Heart left ventricle (tissue), 16 donors: ENCODE measurements around the gene SPIN1. TPM values are rescaled to one million over a fixed set of nuclear protein-coding genes. Genes with fewer than 3 reads are reported as not detected.

Experiments
- ATAC-seq, 4 donors: fragments of 200-7000 bp; cut with Tn5 transposase; one replicate each; pipeline ENCODE4 v1.9.1; 2020 to 2022; ENCODE audit warnings: moderate library complexity in 4 of 4, mild to moderate bottlenecking in 3 of 4, moderate number of reproducible peaks in 1 of 4
- DNase-seq, 5 donors: peaks; one replicate each; pipeline ENCODE4 v3.0.0-alpha.2; 2020
- H3K27ac ChIP-seq, 12 donors: fragments of 200-600 bp; sonication (generic) in 4 of 12; one replicate each; pipeline versions ENCODE4 v1.5.0 to v1.8.0; 2016 to 2022; ENCODE audit warnings: mild to moderate bottlenecking in 2 of 12
- H3K27me3 ChIP-seq, 9 donors: fragments of 200-600 bp; sonication (generic) in 2 of 9; one replicate each; pipeline versions ENCODE4 v1.5.1 to v1.8.0; 2016 to 2022; ENCODE audit warnings: mild to moderate bottlenecking in 3 of 9
- H3K36me3 ChIP-seq, 9 donors: fragments of 200-600 bp; sonication (generic) in 2 of 9; one replicate each; pipeline versions ENCODE4 v1.5.0 to v1.8.0; 2018 to 2022; ENCODE audit warnings: mild to moderate bottlenecking in 2 of 9
- H3K4me1 ChIP-seq, 12 donors: fragments of 200-600 bp; sonication (generic) in 4 of 12; one replicate each; pipeline versions ENCODE4 v1.5.0 to v1.8.0; 2016 to 2022; ENCODE audit warnings: mild to moderate bottlenecking in 3 of 12
- H3K4me3 ChIP-seq, 12 donors: fragments of 200-600 bp; sonication (generic) in 4 of 12; one replicate each; pipeline versions ENCODE4 v1.5.0 to v1.8.0; 2017 to 2022; ENCODE audit warnings: mild to moderate bottlenecking in 9 of 12, moderate library complexity in 4 of 12
- H3K9me3 ChIP-seq, 12 donors: fragments of 200-600 bp; sonication (generic) in 4 of 12; one replicate each; pipeline versions ENCODE4 v1.5.0 to v1.8.0; 2016 to 2022; ENCODE audit warnings: mild to moderate bottlenecking in 1 of 12
- CTCF ChIP-seq, 12 donors: fragments of 200-600 bp; sonication (generic) in 4 of 12; IDR thresholded peaks; one replicate each; pipeline versions ENCODE4 v1.5.0 to v1.8.0; 2018 to 2022; ENCODE audit warnings: antibody characterized with exemption in 12 of 12, mild to moderate bottlenecking in 5 of 12
- POLR2A ChIP-seq, 2 donors: fragments of 450-650 bp; IDR thresholded peaks; one replicate each; pipeline ENCODE4 v1.6.1; 2017; ENCODE audit warnings: antibody characterized with exemption in 2 of 2, mild to moderate bottlenecking in 2 of 2, moderate library complexity in 2 of 2
- WGBS, 4 donors: extraction: QIAGEN DNeasy Blood & Tissue Kit in 2 of 4; methylation state at CpG; one replicate each; pipeline versions ENCODE4 v1.1.5 to v1.1.7; 2013 to 2018; 5-methylcytosine and 5-hydroxymethylcytosine counted together
- intact Hi-C, 10 donors: fragments of 100-400 bp; cut with DNase I; formaldehyde crosslinking; loops; one replicate each; pipeline versions ENCODE4 v1.11.1 to v1.14.2; 2022
- polyA plus RNA-seq, 2 donors: library from polyadenylated mRNA; stranded (reverse); fragments of 200-250 nt; gene quantifications; one replicate each; pipeline ENCODE4 v1.2.3, GENCODE V29; 2013
- total RNA-seq, 9 donors: library from RNA; depleted of rRNA in 2 of 9; stranded (reverse); fragments of >200 nt in 2 of 9; fragmentation: NEBNext Ultra II Directional in 3 of 9; extraction: Animal tissue kit (Norgen Biotek cat#: 25700) in 3 of 9; gene quantifications; one replicate each; pipeline versions ENCODE4 v1.1.0 to v1.2.4, GENCODE V29; 2016 to 2023
- donor health status: ischemic (EF 13 %, LVEDD 7.1; RV severe dilation, severe dysfunction).
- donor health status: healthy with polysubstance abuse.
- donor health status: DM: no; HTN: yes; CAD: no.
- donor health status: DM: no; HTN: no; CAD: no.
- donor health status: ischemic (EF 25% LVEDD 6.9; RV normal size, moderate dysfunction).
- donor health status: ischemic (EF 25% LVEDD 5.7; RV mildly dilated, moderate dysfunction).
- donor health status: healthy.
- donor health status: DM: yes; HTN: yes; CAD: no.
- donor health status: ischemic (EF 35%, LVEDD 5.7; RV mildly dilated, moderate dysfunction).
- donor health status: nonischemic (EF 11% LVEDD 7.7; RV severe dilation, severe dysfunction).
- donor health status: DM: yes; HTN: yes; CAD: no.
- donor health status: PGD.
- donor health status: ischemic (EF 29% LVEDD 5.4; RV normal size, mild dysfunction).
- donor health status: nonischemic (EF 23%, LVEDD 6.1; RV moderate dilation, normal function).

SPIN1 gene
- total and polyA plus RNA-seq, 11 donors, result 17.8 to 61.2 (median 43.4) TPM

GRCh38 chr9:88396836-88397577 lies 8.8 kb downstream of the SPIN1 start:
- no peak overlapping the region for H3K4me3 ChIP-seq
- peaks cover 0 to 32% (median 13%) of the 10 kb centered on the region in 12 donors for H3K4me1 ChIP-seq
- no peaks in the 10 kb centered on the region for H3K27me3 ChIP-seq
- intact Hi-C loops, result loop anchor here in 1 of 10 donors (10.0 kb wide), 1 partner anchor 608 kb away; no protein-coding TSS in a partner anchor
- ATAC-seq (peak in 1 of 4 donors; percentile 35), DNase-seq (no peak)
- peaks cover 0 to 10% (median 0%) of the 10 kb centered on the region in 9 donors for H3K36me3 ChIP-seq
- WGBS, 4 donors, result 60 to 67% (median 65%) methylated on average over 3 of the region's 3 CpGs
- TF ChIP-seq POLR2A (IDR thresholded peaks at IDR 0.05) (no peak), CTCF (IDR thresholded peaks at IDR 0.05) (no peak)
- no peak overlapping the region for H3K27ac ChIP-seq
- no peaks in the 10 kb centered on the region for H3K9me3 ChIP-seq

- Histone ChIP-seq H3K27me3 (no peaks in the 10 kb centered on the region), H3K4me1 (peaks cover 0 to 31% (median 14%) of the 10 kb centered on the region in 12 donors), H3K36me3 (peaks cover 0 to 10% (median 0%) of the 10 kb centered on the region in 9 donors), H3K9me3 (no peaks in the 10 kb centered on the region), H3K27ac (no peak overlapping the region), H3K4me3 (no peak overlapping the region)
- ATAC-seq (no peak), DNase-seq (no peak)
- TF ChIP-seq POLR2A (IDR thresholded peaks at IDR 0.05) (no peak), CTCF (IDR thresholded peaks at IDR 0.05) (no peak)
- WGBS, 4 donors, result 89 to 94% (median 93%) methylated on average over 5 of the region's 5 CpGs
- intact Hi-C loops, result loop anchor here in 1 of 10 donors (10.0 kb wide), 1 partner anchor 607 kb away; no protein-coding TSS in a partner anchor
Measured at GRCh38 chr9:88398016-88398415, 9.8 kb downstream of the SPIN1 start.

- WGBS, 4 donors, result 62 to 82% (median 65%) methylated on average over 3 of the region's 3 CpGs
- no peak overlapping the region for H3K27ac ChIP-seq
- no peak overlapping the region for H3K4me3 ChIP-seq
- TF ChIP-seq POLR2A (IDR thresholded peaks at IDR 0.05) (no peak), CTCF (IDR thresholded peaks at IDR 0.05) (no peak)
- H3K9me3 ChIP-seq, result no peaks in the 10 kb centered on the region
- intact Hi-C loops, result loop anchor here in 1 of 10 donors (10.0 kb wide), 1 partner anchor 605 kb away; no protein-coding TSS in a partner anchor
- no peaks in the 10 kb centered on the region for H3K27me3 ChIP-seq
- peaks cover 0 to 31% (median 14%) of the 10 kb centered on the region in 12 donors for H3K4me1 ChIP-seq
- no peak for DNase-seq
- H3K36me3 ChIP-seq, result peaks cover 0 to 10% (median 0%) of the 10 kb centered on the region in 9 donors
- ATAC-seq, result peak in 1 of 4 donors; percentile 19
Measured at GRCh38 chr9:88399966-88400365, 11.7 kb downstream of the SPIN1 start.

GRCh38 chr9:88403340-88403739 lies 15.1 kb downstream of the SPIN1 start:
- no peak overlapping the region for H3K27ac ChIP-seq
- ATAC-seq (no peak), DNase-seq (no peak)
- no peak overlapping the region for H3K4me3 ChIP-seq
- TF ChIP-seq CTCF (IDR thresholded peaks at IDR 0.05), result no peak
- peaks cover 0 to 10% (median 0%) of the 10 kb centered on the region in 9 donors for H3K36me3 ChIP-seq
- 92 to 96% (median 95%) methylated on average over 4 of the region's 4 CpGs for WGBS, 4 donors
- no peaks in the 10 kb centered on the region for H3K9me3 ChIP-seq
- H3K4me1 ChIP-seq, result peaks cover 0 to 13% (median 6%) of the 10 kb centered on the region in 12 donors
- H3K27me3 ChIP-seq, result no peaks in the 10 kb centered on the region
- intact Hi-C loops, result no loop called here
